K562 (cell line): ENCODE data around the gene LRRC15. TPM values are rescaled to one million over a fixed set of nuclear protein-coding genes. Genes with fewer than 3 reads are reported as not detected.

Source experiments
- ATAC-seq: fragments of 200-7000 bp; cut with Tn5 transposase; 3 replicates; pipeline ENCODE4 v1.9.1; 2020; ENCODE audit warnings: moderate library complexity
- BruUV-seq: library from RNA; stranded (reverse); fragments of 400-500 nt; replicated peaks from 2 replicates; lab custom pipeline; 2021; lab: Mats Ljungman, UMichigan
- CTCF ChIA-PET: fragments of 300-600 bp; formaldehyde crosslinking; extraction: SDS; loops from one replicate; lab custom pipeline; 2021; ENCODE audit warnings: low intra/inter-chr PET ratio; lab: Yijun Ruan, JAX
- POLR2A ChIA-PET: fragments of 300-600, 350-650 bp; sonication (Branson Sonifier 250); formaldehyde crosslinking; extraction: SDS; loops from one replicate; lab custom pipeline; 2021; ENCODE audit warnings: antibody characterized with exemption, inconsistent platforms; lab: Yijun Ruan, JAX
- DNase-seq, 4 experiments: peaks; one replicate each; pipeline versions ENCODE4 v3.0.0 to v3.0.0-alpha.2; 2011 to 2018; ENCODE audit warnings: low spot score in 3 of 4, mixed read lengths in 3 of 4; ENCODE audit errors: extremely low read depth in 1 of 4
- FAIRE-seq: peaks from 2 replicates; lab custom pipeline; 2011; peaks lifted over from hg19 to GRCh38; lab: Jason Lieb, UNC
- H2AFZ ChIP-seq: 2 replicates; pipeline ENCODE4 v1.6.0; 2011; ENCODE audit warnings: low read depth, low read length, control low read depth, inconsistent platforms
- H3K27ac ChIP-seq: fragments of 200-600 bp; 3 replicates; pipeline ENCODE4 v1.8.0; 2011; ENCODE audit warnings: low read depth, mild to moderate bottlenecking, control low read depth, inconsistent platforms, low read length, moderate library complexity, mixed read lengths; ENCODE audit errors: extremely low read depth
- H3K27me3 ChIP-seq, 2 experiments: fragments of 300-600 bp in 1 of 2; 2 replicates in 1 of 2; 3 replicates in 1 of 2; pipeline versions ENCODE4 v1.6.0 to v1.8.0; 2011; ENCODE audit warnings: inconsistent platforms in 2 of 2, low read length in 2 of 2, mild to moderate bottlenecking in 1 of 2, mixed read lengths in 1 of 2, moderate library complexity in 1 of 2; ENCODE audit not compliant: control insufficient read depth in 2 of 2, insufficient read depth in 2 of 2
- H3K36me3 ChIP-seq: fragments of 300-600 bp; 3 replicates; pipeline ENCODE4 v1.8.0; 2011; ENCODE audit warnings: mild to moderate bottlenecking, low read length, inconsistent platforms; ENCODE audit not compliant: control insufficient read depth, insufficient read depth
- H3K4me1 ChIP-seq, 2 experiments: fragments of 200-600 bp in 1 of 2; replicated peaks in 1 of 2; 2 replicates in 1 of 2; 3 replicates in 1 of 2; pipeline versions ENCODE4 v1.5.1 to v1.8.0; 2011; ENCODE audit warnings: inconsistent platforms in 2 of 2, low read length in 2 of 2, mild to moderate bottlenecking in 1 of 2, mixed read lengths in 1 of 2, moderate library complexity in 1 of 2; ENCODE audit not compliant: control insufficient read depth in 2 of 2, insufficient read depth in 2 of 2
- H3K4me2 ChIP-seq: 2 replicates; pipeline ENCODE4 v1.6.1; 2011; ENCODE audit warnings: low read length, control low read depth, inconsistent platforms, mixed read lengths; ENCODE audit not compliant: insufficient read depth
- H3K4me3 ChIP-seq: fragments of 200-600 bp; sonication (generic), shearing (Covaris generic); 2 replicates; pipeline ENCODE4 v1.5.1; 2016; ENCODE audit warnings: control low read depth, inconsistent platforms
- H3K79me2 ChIP-seq: fragments of 200-600 bp; 3 replicates; pipeline ENCODE4 v1.8.0; 2011; ENCODE audit warnings: low read length, inconsistent platforms; ENCODE audit not compliant: control insufficient read depth, insufficient read depth
- H3K9ac ChIP-seq, 2 experiments: 2 replicates each; pipeline versions ENCODE4 v1.6.0 to v1.6.1; 2011; ENCODE audit warnings: low read depth in 2 of 2, low read length in 2 of 2, control low read depth in 1 of 2, inconsistent platforms in 1 of 2, mild to moderate bottlenecking in 1 of 2, mixed read lengths in 1 of 2; ENCODE audit not compliant: insufficient read depth in 1 of 2
- H3K9me1 ChIP-seq: one replicate; pipeline ENCODE4 v1.6.0; 2011; ENCODE audit warnings: inconsistent platforms, mild to moderate bottlenecking, low read length, moderate library complexity; ENCODE audit not compliant: control insufficient read depth, insufficient read depth
- H3K9me3 ChIP-seq: replicated peaks from 2 replicates; pipeline ENCODE4 v1.5.1; 2011; ENCODE audit warnings: low read depth, low read length, inconsistent platforms; ENCODE audit not compliant: control insufficient read depth, insufficient read depth
- H4K20me1 ChIP-seq: replicated peaks from 2 replicates; pipeline ENCODE4 v1.6.1; 2011; ENCODE audit warnings: low read length, inconsistent platforms, mixed read lengths; ENCODE audit not compliant: control insufficient read depth, insufficient read depth
- ADNP ChIP-seq: fragments of 200-800 bp; sonication (Bioruptor generic); IDR thresholded peaks from 2 replicates; pipeline ENCODE4 v1.6.1; 2016; ENCODE audit warnings: missing genetic modification characterization, missing compliant biosample characterization
- NCOA1 ChIP-seq: fragments of 450-650 bp; IDR thresholded peaks from 2 replicates; pipeline ENCODE4 v1.6.1; 2016; ENCODE audit warnings: low read depth
- NCOA6 ChIP-seq: fragments of 450-650 bp; IDR thresholded peaks from 2 replicates; pipeline ENCODE4 v1.6.1; 2017; ENCODE audit warnings: mild to moderate bottlenecking
- YY1 ChIP-seq, 3 experiments: IDR thresholded peaks; 2 replicates each; pipeline ENCODE4 v1.6.1; 2011; ENCODE audit warnings: low read length in 2 of 3, mild to moderate bottlenecking in 2 of 3, moderate library complexity in 2 of 3, borderline replicate concordance in 1 of 3, control low read depth in 1 of 3, low read depth in 1 of 3; ENCODE audit not compliant: insufficient read depth in 3 of 3, insufficient replicate concordance in 2 of 3, control insufficient read depth in 1 of 3, insufficient read length in 1 of 3; ENCODE audit errors: extremely low read depth in 1 of 3
- WGBS: fragments of 100-300 bp; shearing (Covaris generic); methylation state at CpG from one replicate; pipeline ENCODE4 v1.1.6; 2016; ENCODE audit warnings: low coverage, mixed read lengths; ENCODE audit not compliant: insufficient coverage; ENCODE audit errors: missing lambda C conversion rate; 5-methylcytosine and 5-hydroxymethylcytosine counted together
- in situ Hi-C: fragments of 300-500 bp; cut with MboI; formaldehyde crosslinking; loops from 4 replicates; pipeline ENCODE4 v1.15.0; 2018; ENCODE audit warnings: inconsistent platforms, mixed read lengths
- intact Hi-C: fragments of 100-400 bp; cut with micrococcal nuclease; formaldehyde crosslinking; loops from 2 replicates; pipeline ENCODE4 v1.14.2; 2022
- polyA plus RNA-seq, 8 experiments: library from polyadenylated mRNA; depleted of rRNA in 4 of 8; stranded (reverse) in 5 of 8; unstranded in 3 of 8; fragments of >200 nt; fragmentation: Nextera tagmentation in 2 of 8; fragmentation: Illumina TruSeq in 1 of 8; extraction: Ambion mirVana in 2 of 8; extraction: Trizol in 1 of 8; gene quantifications; 2 replicates each; pipeline versions ENCODE4 v1.2.1 to v1.2.3, GENCODE V29; 2011 to 2014; ENCODE audit warnings: inconsistent platforms in 1 of 8, missing spikeins in 1 of 8
- total RNA-seq, 7 experiments: library from RNA; depleted of rRNA in 6 of 7; stranded (reverse); fragments of >200 nt in 6 of 7; fragmentation: Illumina TruSeq in 2 of 7; extraction: Trizol in 2 of 7; gene quantifications; 2 replicates each; pipeline versions ENCODE4 v1.2.1 to v1.2.3, GENCODE V29; 2011 to 2021; ENCODE audit warnings: low replicate concordance in 1 of 7
- TF ChIP-seq, protein P1 (sequence below): sonication (generic); formaldehyde crosslinking; IDR thresholded peaks from 2 replicates; pipeline ENCODE4 v1.8.0; 2022; ENCODE audit warnings: mild to moderate bottlenecking, missing genetic modification reagents, borderline replicate concordance
- TF ChIP-seq, protein P2 (sequence below): fragments of 200-800 bp; sonication (Bioruptor generic); IDR thresholded peaks from 2 replicates; pipeline ENCODE4 v1.6.1; 2017; ENCODE audit warnings: missing genetic modification characterization, missing compliant biosample characterization
- TF ChIP-seq, protein P3 (sequence below): sonication (generic); formaldehyde crosslinking; IDR thresholded peaks from 2 replicates; pipeline ENCODE4 v1.5.0; 2020; ENCODE audit warnings: missing genetic modification reagents

LRRC15 gene
- total and polyA plus RNA-seq, 9 of the 15 experiments (the other 6 are each of a cell fraction or from before 2014, with no cell fraction given) = not detected

DNA sequence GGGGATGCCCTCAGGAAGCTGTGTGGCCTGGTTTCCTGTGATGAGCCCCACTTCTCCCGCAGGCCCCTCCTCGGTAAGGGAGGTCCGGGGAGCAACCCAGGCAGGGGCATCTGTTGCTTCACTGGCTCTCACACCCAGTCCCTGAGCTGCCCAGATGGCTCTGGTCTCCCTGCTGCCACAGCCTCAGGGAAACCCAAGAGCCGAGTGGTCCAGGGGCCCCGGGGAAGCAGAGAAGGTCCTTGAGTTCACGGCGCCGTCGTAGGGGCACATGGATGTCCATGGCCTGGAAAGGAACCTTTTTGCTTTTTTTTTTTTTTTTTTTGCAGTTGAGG is 13.3 kb upstream of the LRRC15 start (continued):
- TF ChIP-seq, protein P1, sequence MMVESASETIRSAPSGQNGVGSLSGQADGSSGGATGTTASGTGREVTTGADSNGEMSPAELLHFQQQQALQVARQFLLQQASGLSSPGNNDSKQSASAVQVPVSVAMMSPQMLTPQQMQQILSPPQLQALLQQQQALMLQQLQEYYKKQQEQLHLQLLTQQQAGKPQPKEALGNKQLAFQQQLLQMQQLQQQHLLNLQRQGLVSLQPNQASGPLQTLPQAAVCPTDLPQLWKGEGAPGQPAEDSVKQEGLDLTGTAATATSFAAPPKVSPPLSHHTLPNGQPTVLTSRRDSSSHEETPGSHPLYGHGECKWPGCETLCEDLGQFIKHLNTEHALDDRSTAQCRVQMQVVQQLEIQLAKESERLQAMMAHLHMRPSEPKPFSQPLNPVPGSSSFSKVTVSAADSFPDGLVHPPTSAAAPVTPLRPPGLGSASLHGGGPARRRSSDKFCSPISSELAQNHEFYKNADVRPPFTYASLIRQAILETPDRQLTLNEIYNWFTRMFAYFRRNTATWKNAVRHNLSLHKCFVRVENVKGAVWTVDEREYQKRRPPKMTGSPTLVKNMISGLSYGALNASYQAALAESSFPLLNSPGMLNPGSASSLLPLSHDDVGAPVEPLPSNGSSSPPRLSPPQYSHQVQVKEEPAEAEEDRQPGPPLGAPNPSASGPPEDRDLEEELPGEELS = no peak
- TF ChIP-seq NCOA6 (no peak), ADNP (no peak), YY1 (IDR thresholded peaks at IDR 0.05; ENCODE audit: borderline replicate concordance in 1 of 3, control insufficient read depth in 1 of 3, extremely low read depth in 1 of 3, insufficient read depth in 3 of 3, insufficient read length in 1 of 3, insufficient replicate concordance in 2 of 3, low read depth in 1 of 3, low read length in 2 of 3) (no peak)
- TF ChIP-seq, protein P2, sequence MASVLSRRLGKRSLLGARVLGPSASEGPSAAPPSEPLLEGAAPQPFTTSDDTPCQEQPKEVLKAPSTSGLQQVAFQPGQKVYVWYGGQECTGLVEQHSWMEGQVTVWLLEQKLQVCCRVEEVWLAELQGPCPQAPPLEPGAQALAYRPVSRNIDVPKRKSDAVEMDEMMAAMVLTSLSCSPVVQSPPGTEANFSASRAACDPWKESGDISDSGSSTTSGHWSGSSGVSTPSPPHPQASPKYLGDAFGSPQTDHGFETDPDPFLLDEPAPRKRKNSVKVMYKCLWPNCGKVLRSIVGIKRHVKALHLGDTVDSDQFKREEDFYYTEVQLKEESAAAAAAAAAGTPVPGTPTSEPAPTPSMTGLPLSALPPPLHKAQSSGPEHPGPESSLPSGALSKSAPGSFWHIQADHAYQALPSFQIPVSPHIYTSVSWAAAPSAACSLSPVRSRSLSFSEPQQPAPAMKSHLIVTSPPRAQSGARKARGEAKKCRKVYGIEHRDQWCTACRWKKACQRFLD (CRISPR knock-in tag) = no peak

DNA sequence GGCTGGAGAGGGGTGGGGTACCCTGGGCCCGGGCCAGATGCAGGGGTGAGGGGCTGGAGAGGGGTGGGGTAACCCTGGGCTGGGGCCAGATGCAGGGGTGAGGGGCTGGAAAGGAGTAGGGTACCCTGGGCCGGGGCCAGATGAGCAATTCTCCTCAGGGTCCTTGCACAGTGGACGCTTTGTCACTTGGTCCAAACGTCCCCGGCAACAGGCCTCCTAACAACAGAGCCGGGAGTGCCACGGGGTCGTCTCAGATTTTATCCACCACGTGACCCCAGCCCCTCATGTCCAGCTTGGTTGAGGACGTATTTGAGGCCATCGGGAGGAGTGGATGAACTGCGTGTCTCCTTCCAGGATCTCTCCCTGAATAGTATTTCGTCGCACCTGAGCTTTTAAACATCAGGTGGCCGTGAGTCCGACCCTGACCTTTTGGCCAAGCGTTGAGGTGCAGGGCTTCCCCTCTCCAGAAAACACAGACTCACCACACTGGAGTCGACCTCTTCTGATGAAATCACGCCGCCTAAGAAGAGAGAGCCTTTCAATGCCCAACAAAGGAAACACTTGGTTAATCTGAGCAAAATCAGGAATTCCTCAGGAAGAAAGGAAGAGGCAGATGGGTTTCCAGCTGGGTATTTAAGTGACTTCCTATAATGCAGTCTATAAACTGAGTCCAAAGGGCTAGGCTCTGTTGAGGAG is 12.8 kb upstream of the LRRC15 start:
- Histone ChIP-seq H3K27ac (no peak overlapping the region), H2AFZ (no peak overlapping the region), H3K79me2 (no peaks in the 10 kb centered on the region), H3K9ac (no peak overlapping the region), H3K27me3 (peaks cover 58 to 83% of the 10 kb centered on the region in 2 experiments), H3K36me3 (no peaks in the 10 kb centered on the region), H3K4me3 (no peak overlapping the region), H4K20me1 (no peaks in the 10 kb centered on the region; the same call in 1 of the 2 replicates), H3K9me3 (no peaks in the 10 kb centered on the region), H3K4me2 (no peak overlapping the region), H3K9me1 (no peaks in the 10 kb centered on the region), H3K4me1 (peaks cover 0 to 5% of the 10 kb centered on the region in 2 experiments; a peak in 2 of 5 replicates)
- POLR2A ChIA-PET = interaction anchor here (0.6 to 1.2 kb wide), 3 partner anchors 9 to 972 kb away, joined by 3 read pairs; no protein-coding TSS in a partner anchor
- BruUV-seq = no TSS peak
- ATAC-seq (no peak), FAIRE-seq (no peak), DNase-seq (no peak)
- CTCF ChIA-PET = no interaction called here
- TF ChIP-seq, protein P3, sequence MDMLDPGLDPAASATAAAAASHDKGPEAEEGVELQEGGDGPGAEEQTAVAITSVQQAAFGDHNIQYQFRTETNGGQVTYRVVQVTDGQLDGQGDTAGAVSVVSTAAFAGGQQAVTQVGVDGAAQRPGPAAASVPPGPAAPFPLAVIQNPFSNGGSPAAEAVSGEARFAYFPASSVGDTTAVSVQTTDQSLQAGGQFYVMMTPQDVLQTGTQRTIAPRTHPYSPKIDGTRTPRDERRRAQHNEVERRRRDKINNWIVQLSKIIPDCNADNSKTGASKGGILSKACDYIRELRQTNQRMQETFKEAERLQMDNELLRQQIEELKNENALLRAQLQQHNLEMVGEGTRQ = 0 out of 2 replicates have a peak, but pooled peaks have one; percentile 5
- no peak for TF ChIP-seq NCOA1
- in situ Hi-C loops (no loop called here), intact Hi-C loops (no loop called here)
- 6% methylated on average over 17 of the region's 20 CpGs for WGBS
